HG03521 (cell line): ENCODE data around the gene ERG.

Experiments
- ATAC-seq: cut with Tn5 transposase; IDR thresholded peaks from one replicate; pipeline ENCODE4 v1.9.1; 2021; ENCODE audit warnings: mild to moderate bottlenecking, moderate library complexity; ENCODE audit not compliant: unreplicated experiment

The ERG gene

GRCh38 chr21:38439426-38439825, 58.9 kb downstream of the ERG start:
- no peak for ATAC-seq

- no peak for ATAC-seq
Measured at GRCh38 chr21:38438462-38438893, 59.8 kb downstream of the ERG start.

DNA sequence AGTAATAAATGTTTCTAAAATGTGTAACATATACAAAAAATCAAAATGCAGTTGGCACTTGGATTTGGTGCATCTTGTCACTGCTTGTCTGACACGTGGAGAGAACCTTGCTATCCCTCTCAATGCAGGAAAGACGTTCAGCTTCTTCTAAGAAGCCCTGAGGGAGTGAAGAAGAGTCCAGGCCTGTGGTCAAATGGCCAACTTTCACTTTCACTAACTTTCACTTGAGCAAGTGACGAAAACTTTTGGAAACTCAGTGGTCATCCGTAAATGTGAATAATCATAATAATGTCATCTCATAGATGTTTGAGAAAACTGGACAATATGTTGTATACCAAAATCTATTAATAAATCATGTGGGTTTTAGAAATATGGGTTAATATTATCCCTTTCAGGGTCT, 61.9 kb downstream of the ERG start:
- no peak for ATAC-seq

DNA sequence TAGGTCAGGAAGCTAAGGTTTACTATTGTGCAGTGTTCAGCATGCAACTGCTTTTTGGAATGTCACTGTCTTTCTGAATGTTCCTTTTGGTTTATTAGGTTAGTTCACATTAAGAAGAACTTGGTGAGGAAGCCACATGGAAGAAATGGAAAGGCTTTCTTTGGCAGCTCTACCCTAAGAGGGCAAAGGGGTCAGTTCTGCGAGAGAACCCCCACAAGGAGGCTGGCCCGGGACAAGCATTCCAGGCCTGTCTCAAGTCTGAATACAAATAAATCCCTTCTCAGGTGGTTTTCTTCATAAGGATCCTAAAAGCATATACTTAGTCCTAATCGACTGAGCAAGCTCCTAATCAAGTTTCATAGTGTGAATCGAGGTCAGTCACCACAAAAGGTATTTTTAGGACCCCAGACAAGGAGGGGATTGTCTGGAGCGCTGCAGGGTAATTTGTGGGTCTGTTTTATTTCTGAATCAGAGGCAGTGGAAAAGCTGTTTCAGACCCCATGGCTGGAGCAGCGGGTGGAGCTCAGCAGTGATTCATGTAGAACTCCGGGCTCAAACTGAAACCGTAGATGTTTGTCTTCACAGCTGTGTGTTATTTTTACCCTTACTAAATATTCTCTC, 63.3 kb downstream of the ERG start:
- ATAC-seq, result no peak

- no peak for ATAC-seq
Measured at GRCh38 chr21:38433471-38433870, 64.8 kb downstream of the ERG start.

- ATAC-seq, result no peak
Measured at GRCh38 chr21:38430401-38430984, 67.8 kb downstream of the ERG start.

DNA sequence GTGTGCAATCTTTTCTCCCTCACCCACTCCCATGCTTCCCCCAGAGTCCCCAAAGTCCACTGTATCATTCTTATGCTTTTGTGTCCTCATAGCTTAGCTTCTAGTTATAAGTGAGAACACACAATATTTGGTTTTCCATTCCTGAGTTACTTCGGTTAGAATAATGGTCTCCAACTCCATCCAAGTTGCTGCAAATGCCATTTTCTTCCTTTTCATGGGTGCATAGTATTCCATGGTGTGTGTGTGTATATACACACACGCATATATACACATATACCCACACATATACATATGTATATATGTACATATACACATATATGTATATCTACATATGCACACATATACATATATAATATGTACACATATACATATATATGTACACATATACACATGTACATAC, 69.3 kb downstream of the ERG start:
- no peak for ATAC-seq

DNA sequence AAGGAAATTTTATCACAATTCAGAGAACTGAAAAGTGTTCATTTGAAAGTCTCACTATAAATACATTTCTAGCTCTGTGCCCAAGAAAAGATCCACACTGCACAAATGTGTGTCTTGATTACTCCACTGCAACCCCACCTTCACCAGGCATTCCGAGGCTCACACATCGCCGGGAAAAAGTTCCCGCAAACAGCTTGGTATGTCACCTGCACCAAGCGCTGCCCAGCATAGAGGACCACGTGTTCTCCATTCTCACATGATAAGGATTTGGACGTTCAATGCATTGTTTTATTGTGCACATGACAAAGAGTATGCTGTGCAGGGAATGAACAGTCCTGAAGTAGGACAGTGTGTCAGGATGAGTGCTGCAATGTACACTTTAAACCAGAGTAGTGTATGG, 70.1 kb downstream of the ERG start:
- ATAC-seq, result no peak

- ATAC-seq, result no peak
Measured at GRCh38 chr21:38424305-38425019, 73.8 kb downstream of the ERG start.

GRCh38 chr21:38422082-38422481, 76.2 kb downstream of the ERG start:
- no peak for ATAC-seq

DNA sequence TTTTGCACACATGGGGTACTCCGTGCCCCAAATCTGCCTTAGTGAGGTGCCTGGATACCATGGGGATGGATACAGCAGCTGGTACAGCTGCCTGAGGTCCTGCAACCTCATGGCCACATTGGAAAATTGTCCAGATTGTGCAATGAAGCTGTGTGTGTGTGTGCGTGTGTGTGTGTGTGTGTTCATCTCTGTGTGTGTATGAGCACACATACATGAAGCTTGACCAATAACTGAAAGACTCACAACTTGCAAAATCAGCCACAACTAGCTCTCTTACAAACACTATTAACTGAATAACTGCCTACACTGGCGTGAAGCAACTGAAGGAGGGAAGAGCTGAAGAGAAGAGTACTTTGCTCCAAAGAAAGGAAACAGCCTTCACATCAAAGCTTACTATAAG, 78.1 kb downstream of the ERG start:
- no peak for ATAC-seq

GRCh38 chr21:38417726-38418125, 80.6 kb downstream of the ERG start:
- no peak for ATAC-seq

DNA sequence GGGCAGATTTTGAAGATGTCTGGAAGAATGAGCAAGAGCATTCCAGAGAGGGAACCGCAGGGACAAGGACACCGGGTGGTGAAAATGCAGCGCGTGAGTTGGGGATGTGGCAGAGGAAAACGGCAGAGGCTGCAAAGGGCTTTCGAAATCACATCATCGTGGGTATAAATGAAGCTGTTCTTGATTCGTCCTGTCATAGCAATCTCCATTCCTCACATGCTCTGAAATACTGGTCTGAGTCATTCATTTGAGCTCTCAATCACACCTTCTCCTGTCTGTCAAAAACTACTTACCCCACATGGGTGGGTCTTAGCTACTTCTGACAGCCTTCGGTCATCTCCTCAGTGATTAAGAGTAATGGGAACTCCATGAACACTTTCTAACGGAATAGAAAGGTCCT, 81.5 kb downstream of the ERG start:
- no peak for ATAC-seq

DNA sequence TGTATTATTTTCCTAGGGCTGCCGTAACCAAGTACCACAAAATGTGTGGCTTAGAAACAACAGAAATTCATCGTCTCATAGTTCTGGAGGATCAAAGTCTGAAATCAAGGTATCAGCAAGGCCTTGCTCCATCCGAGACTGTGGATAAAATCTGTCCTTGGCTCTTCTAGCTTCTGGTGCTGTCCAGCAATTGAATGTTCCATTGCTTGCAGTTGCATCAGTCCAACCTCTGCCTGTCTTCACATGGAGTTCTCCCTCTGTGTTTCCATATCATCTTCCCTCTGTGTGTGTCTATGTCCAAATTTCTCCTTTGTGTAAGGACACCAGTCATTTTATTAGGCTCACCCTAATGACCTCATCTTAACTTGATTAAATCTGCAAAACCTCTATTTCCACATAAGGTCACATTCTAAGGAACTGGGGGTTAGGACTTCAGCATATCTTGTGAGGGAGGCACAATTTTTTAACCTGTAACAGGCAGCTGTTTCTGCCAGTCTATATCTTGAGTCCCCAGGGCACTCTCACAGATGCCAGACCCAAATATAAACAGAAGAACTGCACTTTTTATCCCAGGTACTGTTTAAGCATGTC, 84.2 kb downstream of the ERG start:
- ATAC-seq, result no peak

DNA sequence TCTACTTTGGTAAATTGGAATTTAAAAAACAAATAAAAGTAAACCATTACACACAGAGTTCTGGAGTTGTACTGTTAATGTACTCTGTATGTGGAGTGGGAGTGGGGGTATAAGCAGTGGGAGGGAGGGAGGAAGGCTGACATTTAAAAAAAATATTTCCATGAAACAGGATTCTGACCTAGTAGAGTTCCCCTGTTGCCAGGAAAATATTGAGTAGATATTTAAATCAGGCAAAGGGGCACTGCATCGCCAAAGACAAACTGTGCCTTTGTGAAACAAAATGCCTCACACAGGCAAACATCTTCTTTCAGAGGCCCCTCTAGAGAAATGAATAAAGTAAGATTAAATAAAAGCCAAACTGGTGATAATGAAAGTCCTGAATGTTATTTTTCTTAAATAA, 87.8 kb downstream of the ERG start:
- no peak for ATAC-seq

DNA sequence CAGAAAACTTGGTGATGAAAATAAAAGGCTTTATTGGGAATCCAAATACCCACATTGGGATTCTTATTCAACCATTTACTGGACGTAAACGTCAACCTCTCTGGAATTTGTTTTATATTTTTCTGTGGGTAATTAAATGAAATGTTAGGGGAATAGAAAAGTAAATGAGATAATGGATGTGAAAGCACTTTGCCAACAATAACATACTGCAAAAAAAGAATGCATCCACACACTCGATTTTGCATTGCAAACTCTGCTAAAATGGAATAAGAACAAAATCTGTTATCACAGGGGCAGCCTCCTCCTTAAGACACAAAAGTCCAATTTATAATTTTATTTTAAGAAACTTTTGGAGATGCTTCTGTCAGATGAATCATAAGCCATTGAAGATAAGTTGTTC, 88.4 kb downstream of the ERG start:
- ATAC-seq, result no peak

- no peak for ATAC-seq
Measured at GRCh38 chr21:38404177-38404576, 94.1 kb downstream of the ERG start.

DNA sequence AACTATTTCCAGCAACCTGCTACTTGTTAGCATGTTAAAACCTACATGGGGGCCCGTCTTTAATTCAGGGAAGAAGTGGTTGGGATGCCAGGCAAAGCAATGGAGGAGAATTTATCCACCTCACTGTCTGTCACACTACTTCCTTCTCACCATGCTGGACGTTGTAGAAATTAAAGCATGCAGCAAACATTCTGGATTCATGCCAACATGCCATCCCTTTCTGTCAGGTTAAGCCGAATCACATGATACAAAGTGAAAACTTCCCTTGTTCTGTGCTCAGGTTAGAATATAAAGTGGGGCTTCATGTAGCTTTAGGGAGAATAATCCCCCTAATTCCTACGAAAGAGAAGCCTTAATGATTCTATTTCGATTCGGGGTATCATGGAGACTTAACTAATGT, 95.5 kb downstream of the ERG start:
- ATAC-seq, result no peak

GRCh38 chr21:38402291-38402690, 96.0 kb downstream of the ERG start:
- no peak for ATAC-seq

GRCh38 chr21:38401191-38401926, 96.9 kb downstream of the ERG start:
- ATAC-seq, result no peak

DNA sequence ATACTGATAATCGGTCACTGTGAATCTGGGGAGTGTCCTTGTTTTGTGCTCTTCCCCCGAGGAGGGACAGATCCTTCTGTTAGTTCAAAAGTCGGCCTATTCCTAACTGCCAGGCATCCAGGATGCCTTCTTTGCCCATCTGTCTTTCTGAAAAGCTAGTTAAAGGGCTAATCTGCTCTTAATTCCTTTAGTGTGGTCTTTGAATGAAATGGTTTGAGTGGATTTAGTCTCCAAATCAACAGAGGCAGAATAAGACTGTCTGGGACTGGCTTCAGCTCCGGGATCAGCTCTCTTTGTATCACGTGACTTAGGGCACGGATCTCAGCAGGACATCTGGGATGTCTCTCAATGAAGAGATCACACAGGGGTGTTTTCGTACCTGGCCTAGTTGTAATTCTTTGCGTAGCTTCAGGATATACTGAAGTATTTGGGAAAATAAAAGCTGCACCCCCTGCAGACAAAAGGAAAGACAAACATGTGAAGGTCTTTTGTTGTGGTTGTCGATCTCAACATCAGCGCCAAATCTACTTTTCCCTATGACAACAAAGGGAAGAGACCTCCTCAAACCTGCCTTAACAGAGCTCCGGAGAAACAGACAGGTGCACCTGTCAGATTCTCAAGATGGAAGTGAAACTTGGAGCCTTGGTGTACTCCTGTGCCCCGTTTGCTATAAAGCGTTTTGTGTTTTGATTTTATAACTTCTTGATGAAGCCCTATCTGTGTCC, 97.9 kb downstream of the ERG start:
- ATAC-seq, result no peak
